ENCODE results near the gene CLASP1. TPM values are rescaled to one million over a fixed set of nuclear protein-coding genes. Genes with fewer than 3 reads are reported as not detected.

The CLASP1 gene
- total and polyA plus RNA-seq, 2 donors (not counting 3 experiments of a cell fraction or from before 2014, with no cell fraction given): 10.0 to 57.9 TPM

GRCh38 chr2:121483021-121483420 is 166.2 kb downstream of the CLASP1 start:
- FAIRE-seq (peak; percentile 46), DNase-seq (ENCODE audit: low read depth, low spot score) (no peak)
- ChIA-PET POLR2A (no interaction called here), CTCF (interaction anchor here (2.0 kb wide), 1 partner anchor 10 kb away, joined by 4 read pairs; no protein-coding TSS in a partner anchor)
- Histone ChIP-seq H3K27ac (ENCODE audit: insufficient read depth, low read depth, low read length) (no peak overlapping the region), H3K9ac (replicated peaks; ENCODE audit: extremely low read depth, insufficient read depth, low read length) (no peak overlapping the region), H3K36me3 (ENCODE audit: control insufficient read depth in 2 of 2, extremely low read depth in 1 of 2, insufficient read depth in 2 of 2, low read length in 2 of 2) (no peaks in the 10 kb centered on the region), H3K9me3 (replicated peaks; ENCODE audit: control insufficient read depth, insufficient read depth, low read length) (no peaks in the 10 kb centered on the region), H3K27me3 (ENCODE audit: control insufficient read depth in 2 of 2, insufficient read depth in 2 of 2, low read length in 2 of 2) (no peaks in the 10 kb centered on the region), H3K9me1 (replicated peaks; ENCODE audit: control insufficient read depth, extremely low read depth, insufficient read depth, low read length) (no peaks in the 10 kb centered on the region), H3K4me1 (ENCODE audit: control insufficient read depth, extremely low read depth, insufficient read depth, low read length) (no peaks in the 10 kb centered on the region), H2AFZ (ENCODE audit: low read depth, low read length) (no peak overlapping the region), H3K79me2 (ENCODE audit: control insufficient read depth, insufficient read depth, low read length) (peaks cover 4% of the 10 kb centered on the region), H4K20me1 (replicated peaks; ENCODE audit: control insufficient read depth, extremely low read depth, insufficient read depth, low read length) (no peaks in the 10 kb centered on the region), H3K4me3 (replicated peaks in 1 of 3; ENCODE audit: insufficient read depth in 1 of 3, low read depth in 1 of 3, low read length in 3 of 3) (no peak overlapping the region), H3K4me2 (ENCODE audit: insufficient read depth, low read length) (no peak overlapping the region)
- BruUV-seq (replicated peaks): no TSS peak
- intact Hi-C loops (cut with micrococcal nuclease) (no loop called here), dilution Hi-C loops (cut with MboI; ENCODE audit: extremely low pct_ligation_motif_present, low sequenced_read_pairs) (no loop called here)
- TF ChIP-seq POLR2AphosphoS5 (IDR thresholded peaks at IDR 0.05; ENCODE audit: insufficient read depth, low read depth, low read length): no peak
- TF ChIP-seq FOS (IDR thresholded peaks at IDR 0.05; ENCODE audit: borderline replicate concordance, insufficient read depth, low read length): no peak
- no peak for TF ChIP-seq MYC (IDR thresholded peaks at IDR 0.05; ENCODE audit: low read depth, low read length)
- TF ChIP-seq CTCF (IDR thresholded peaks at IDR 0.05; ENCODE audit: extremely low read depth in 1 of 2, insufficient read depth in 1 of 2, low read depth in 1 of 2, low read length in 2 of 2): no peak
- TF ChIP-seq JUN (IDR thresholded peaks at IDR 0.05; ENCODE audit: borderline replicate concordance, insufficient read depth, insufficient read length, low read depth): no peak
- TF ChIP-seq EZH2 (IDR thresholded peaks at IDR 0.05; ENCODE audit: borderline replicate concordance, low read depth, low read length, severe bottlenecking): no peak
- TF ChIP-seq POLR2A (IDR thresholded peaks at IDR 0.05; ENCODE audit: low read depth, low read length): no peak
- TF ChIP-seq, protein P1, sequence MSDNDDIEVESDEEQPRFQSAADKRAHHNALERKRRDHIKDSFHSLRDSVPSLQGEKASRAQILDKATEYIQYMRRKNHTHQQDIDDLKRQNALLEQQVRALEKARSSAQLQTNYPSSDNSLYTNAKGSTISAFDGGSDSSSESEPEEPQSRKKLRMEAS (IDR thresholded peaks at IDR 0.05; ENCODE audit: insufficient read depth, insufficient read length): no peak
- no peak for TF ChIP-seq GATA2 (IDR thresholded peaks at IDR 0.05; ENCODE audit: insufficient read depth, insufficient read length, low read depth, low read length)

Data from endothelial cell of umbilical vein (primary cell).